GM18526 (cell line): ENCODE results near the gene MRTFB.

Experiments
- POLR2A ChIP-seq: IDR thresholded peaks from 3 replicates; pipeline ENCODE4 v1.6.1; 2011; ENCODE audit not compliant: insufficient read length; ENCODE audit errors: extremely low read depth

The MRTFB gene

GRCh38 chr16:14092561-14092960, 21.4 kb downstream of the MRTFB start:
- no peak for TF ChIP-seq POLR2A

- no peak for TF ChIP-seq POLR2A
These were observed 24.9 kb downstream of the MRTFB start for GRCh38 chr16:14095883-14096551.

GRCh38 chr16:14097182-14097959, 26.3 kb downstream of the MRTFB start:
- TF ChIP-seq POLR2A = no peak

GRCh38 chr16:14098081-14098480, 27.0 kb downstream of the MRTFB start:
- TF ChIP-seq POLR2A = no peak

GRCh38 chr16:14100825-14101224, 29.7 kb downstream of the MRTFB start:
- TF ChIP-seq POLR2A = no peak

- no peak for TF ChIP-seq POLR2A
These were observed 30.3 kb downstream of the MRTFB start for GRCh38 chr16:14101415-14101814.

GRCh38 chr16:14102925-14103720, 32.0 kb downstream of the MRTFB start:
- no peak for TF ChIP-seq POLR2A

- TF ChIP-seq POLR2A = no peak
These were observed 32.9 kb downstream of the MRTFB start for GRCh38 chr16:14104066-14104465.

- no peak for TF ChIP-seq POLR2A
These were observed 34.7 kb downstream of the MRTFB start for GRCh38 chr16:14105760-14106375.

- no peak for TF ChIP-seq POLR2A
These were observed 35.3 kb downstream of the MRTFB start for GRCh38 chr16:14106457-14106856.

- TF ChIP-seq POLR2A = no peak
These were observed 35.8 kb downstream of the MRTFB start for GRCh38 chr16:14106961-14107360.

- no peak for TF ChIP-seq POLR2A
These were observed 38.1 kb downstream of the MRTFB start for GRCh38 chr16:14109077-14109775.

GRCh38 chr16:14109782-14110727, 38.9 kb downstream of the MRTFB start:
- no peak for TF ChIP-seq POLR2A
